Brain microvascular endothelial cell (primary cell): ENCODE measurements around the gene OASL.

ENCODE experiments used
- DNase-seq: peaks from one replicate; pipeline ENCODE4 v3.0.0-alpha.2; 2020
- H3K27ac ChIP-seq: fragments of 250-450 bp; sonication (Bioruptor Pico); 2 replicates; pipeline ENCODE4 v1.5.1; 2020; ENCODE audit warnings: mild to moderate bottlenecking, moderate library complexity
- H3K27me3 ChIP-seq: fragments of 250-450 bp; sonication (Bioruptor Pico); replicated peaks from 2 replicates; pipeline ENCODE4 v1.5.1; 2020; ENCODE audit warnings: mild to moderate bottlenecking
- H3K36me3 ChIP-seq: fragments of 250-450 bp; sonication (Bioruptor Pico); replicated peaks from 2 replicates; pipeline ENCODE4 v1.5.1; 2020; ENCODE audit warnings: mild to moderate bottlenecking
- H3K4me3 ChIP-seq: 2 replicates; pipeline ENCODE4 v1.5.1; 2011; ENCODE audit warnings: low read depth, mild to moderate bottlenecking, control low read depth, low read length, moderate library complexity
- CTCF ChIP-seq: IDR thresholded peaks from 2 replicates; pipeline ENCODE4 v1.5.1; 2011; ENCODE audit warnings: low read depth, mild to moderate bottlenecking, moderate library complexity, low read length, control low read depth, inconsistent platforms; ENCODE audit errors: missing control alignments
- in situ Hi-C: cut with HindIII; loops from 2 replicates; pipeline ENCODE4 v1.10.0; 2017; ENCODE audit warnings: low sequenced_read_pairs, low pct_ligation_motif_present

Gene OASL

GRCh38 chr12:121003650-121004049, 35.4 kb downstream of the OASL start:
- no peak overlapping the region for H3K4me3 ChIP-seq
- no peak for DNase-seq
- TF ChIP-seq CTCF, result peak; percentile 19
- H3K27ac ChIP-seq, result no peak overlapping the region
- in situ Hi-C loops, result no loop called here
- H3K27me3 ChIP-seq, result no peaks in the 10 kb centered on the region
- H3K36me3 ChIP-seq, result peaks cover 28% of the 10 kb centered on the region

GRCh38 chr12:121001841-121002483, 37.1 kb downstream of the OASL start:
- no peak overlapping the region for H3K27ac ChIP-seq
- in situ Hi-C loops, result no loop called here

GRCh38 chr12:121001060-121001459, 38.0 kb downstream of the OASL start:
- DNase-seq, result no peak
- no peak for TF ChIP-seq CTCF
- in situ Hi-C loops, result no loop called here
- Histone ChIP-seq H3K36me3 (peaks cover 19% of the 10 kb centered on the region), H3K27me3 (no peaks in the 10 kb centered on the region), H3K4me3 (no peak overlapping the region), H3K27ac (no peak overlapping the region)

More at GRCh38 chr12:121001841-121002483, 37.1 kb downstream of the OASL start:
- Histone ChIP-seq H3K36me3 (peaks cover 19% of the 10 kb centered on the region), H3K4me3 (no peak overlapping the region), H3K27me3 (no peaks in the 10 kb centered on the region)
- no peak for DNase-seq
- no peak for TF ChIP-seq CTCF

- no peak for TF ChIP-seq CTCF
- no peaks in the 10 kb centered on the region for H3K27me3 ChIP-seq
- H3K36me3 ChIP-seq, result peaks cover 19% of the 10 kb centered on the region
- H3K4me3 ChIP-seq, result no peak overlapping the region
- H3K27ac ChIP-seq, result no peak overlapping the region
- DNase-seq, result no peak
- in situ Hi-C loops, result no loop called here
Measured at GRCh38 chr12:121000530-121000929, 38.5 kb downstream of the OASL start.

GRCh38 chr12:120999191-121000120, 39.6 kb downstream of the OASL start:
- Histone ChIP-seq H3K27me3 (no peaks in the 10 kb centered on the region), H3K4me3 (no peak overlapping the region), H3K36me3 (peaks cover 15% of the 10 kb centered on the region), H3K27ac (no peak overlapping the region)
- DNase-seq, result no peak
- no peak for TF ChIP-seq CTCF
- in situ Hi-C loops, result no loop called here
